ENCODE results near the gene HS6ST3. TPM values are rescaled to one million over a fixed set of nuclear protein-coding genes. Genes with fewer than 3 reads are reported as not detected.

Gene HS6ST3
- total and polyA plus RNA-seq, 9 of the 15 experiments (the other 6 are each of a cell fraction or from before 2014, with no cell fraction given): not detected

GRCh38 chr13:96093296-96094006 is 3.5 kb downstream of the HS6ST3 start:
- Histone ChIP-seq H4K20me1 (replicated peaks; ENCODE audit: control insufficient read depth, insufficient read depth, low read length) (no peaks in the 10 kb centered on the region), H2AFZ (ENCODE audit: low read depth, low read length) (no peak overlapping the region), H3K9me1 (ENCODE audit: control insufficient read depth, insufficient read depth, low read length) (no peaks in the 10 kb centered on the region), H3K9ac (ENCODE audit: insufficient read depth in 1 of 2, low read depth in 2 of 2, low read length in 2 of 2) (no peak overlapping the region), H3K27ac (ENCODE audit: extremely low read depth, low read depth, low read length) (no peak overlapping the region), H3K4me3 (no peak overlapping the region), H3K4me2 (ENCODE audit: insufficient read depth, low read length) (no peak overlapping the region), H3K9me3 (replicated peaks; ENCODE audit: control insufficient read depth, insufficient read depth, low read depth, low read length) (no peaks in the 10 kb centered on the region), H3K79me2 (ENCODE audit: control insufficient read depth, insufficient read depth, low read length) (no peaks in the 10 kb centered on the region), H3K4me1 (replicated peaks in 1 of 2; ENCODE audit: control insufficient read depth in 2 of 2, insufficient read depth in 2 of 2, low read length in 2 of 2) (peaks cover 0 to 18% of the 10 kb centered on the region in 2 experiments; a peak in 2 of 5 replicates), H3K27me3 (ENCODE audit: control insufficient read depth in 2 of 2, insufficient read depth in 2 of 2, low read length in 2 of 2) (peaks cover 16 to 19% of the 10 kb centered on the region in 2 experiments), H3K36me3 (ENCODE audit: control insufficient read depth, insufficient read depth, low read length) (no peaks in the 10 kb centered on the region)
- BruUV-seq (replicated peaks): no TSS peak
- CTCF ChIA-PET (ENCODE audit: low intra/inter-chr PET ratio): no interaction called here
- ATAC-seq (no peak), DNase-seq (ENCODE audit: extremely low read depth in 1 of 4, low spot score in 3 of 4) (no peak), FAIRE-seq (no peak)
- in situ Hi-C loops (cut with MboI): no loop called here
- intact Hi-C loops (cut with micrococcal nuclease): no loop called here
- POLR2A ChIA-PET: interaction anchor here (0.5 kb wide), 1 partner anchor 13 kb away, joined by 3 read pairs; no protein-coding TSS in a partner anchor
- no peak for TF ChIP-seq CAMTA2 (CRISPR knock-in tag; conservative IDR thresholded peaks at IDR 0.05)
- TF ChIP-seq RBM17 (IDR thresholded peaks at IDR 0.05; ENCODE audit: borderline replicate concordance, low read depth, low read length): no peak
- TF ChIP-seq NRF1 (conservative IDR thresholded peaks at IDR 0.05 in 1 of 2, IDR thresholded peaks at IDR 0.05 in 1 of 2): no peak
- no peak for TF ChIP-seq NFXL1 (CRISPR knock-in tag; IDR thresholded peaks at IDR 0.05)
- no peak for TF ChIP-seq RAD51 (IDR thresholded peaks at IDR 0.05; ENCODE audit: borderline replicate concordance, low read depth)
- no peak for TF ChIP-seq CBX8 (IDR thresholded peaks at IDR 0.05; ENCODE audit: borderline replicate concordance, extremely low read depth, low read depth, low read length, poor library complexity, severe bottlenecking)
- TF ChIP-seq U2AF2 (optimal IDR thresholded peaks at IDR 0.05; ENCODE audit: low read depth, low read length): no peak
- no peak for TF ChIP-seq BRD4 (IDR thresholded peaks at IDR 0.05)
- no peak for TF ChIP-seq SREBF1 (IDR thresholded peaks at IDR 0.05; ENCODE audit: borderline replicate concordance, low read depth, low read length)
- TF ChIP-seq PRDM10 (IDR thresholded peaks at IDR 0.05; ENCODE audit: partially characterized antibody): no peak
- TF ChIP-seq PHB2 (IDR thresholded peaks at IDR 0.05; ENCODE audit: low read depth): no peak
- TF ChIP-seq RBBP5 (IDR thresholded peaks at IDR 0.05; ENCODE audit: borderline replicate concordance, insufficient read depth, low read length, poor library complexity, severe bottlenecking): no peak
- TF ChIP-seq ATF6 (CRISPR knock-in tag; IDR thresholded peaks at IDR 0.05): no peak
- no peak for TF ChIP-seq XRCC5 (IDR thresholded peaks at IDR 0.05; ENCODE audit: low read depth, low read length)
- no peak for TF ChIP-seq KDM1A (IDR thresholded peaks at IDR 0.05)
- no peak for TF ChIP-seq ZNF583 (CRISPR knock-in tag; IDR thresholded peaks at IDR 0.05)
- no peak for TF ChIP-seq SNAPC5 (CRISPR knock-in tag; IDR thresholded peaks at IDR 0.05)
